Measurements from ENCODE around the gene TRPM1. TPM values are rescaled to one million over a fixed set of nuclear protein-coding genes. Genes with fewer than 3 reads are reported as not detected.

Gene TRPM1
- total RNA-seq, 4 donors from 2014 or later, result not detected

DNA sequence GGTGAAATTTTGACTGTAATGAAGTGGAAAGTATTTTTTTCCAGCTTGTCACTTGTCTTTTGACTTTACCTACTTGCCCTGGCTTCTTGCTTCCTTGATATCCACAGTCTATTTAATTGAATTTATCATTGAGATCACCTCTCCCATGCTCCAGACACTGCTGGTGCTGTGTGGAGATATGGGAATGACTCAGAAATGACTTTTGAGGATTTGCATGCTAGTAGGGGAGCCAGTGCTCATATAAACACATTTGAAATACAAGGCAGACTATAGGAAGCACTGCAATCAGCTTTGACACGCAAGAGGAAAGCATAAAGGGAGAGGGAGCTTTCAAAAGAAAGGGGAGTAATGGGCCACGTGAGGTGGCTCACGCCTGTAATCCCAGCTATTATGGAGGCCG is 7.3 kb upstream of the TRPM1 start:
- Histone ChIP-seq H3K27me3 (peaks cover 10% of the 10 kb centered on the region), H3K36me3 (no peaks in the 10 kb centered on the region), H3K9me3 (peaks cover 0 to 2% (median 0%) of the 10 kb centered on the region in 3 donors), H3K4me1 (no peaks in the 10 kb centered on the region), H3K4me3 (no peak overlapping the region), H3K27ac (no peak overlapping the region)
- ATAC-seq, result no peak
- 80 to 90% methylated on average over 1 to 4 of the region's 4 CpGs for WGBS, 2 donors (ENCODE audit: low coverage in 1 of 2)
- TF ChIP-seq EP300 (IDR thresholded peaks at IDR 0.05) (no peak), POLR2AphosphoS5 (IDR thresholded peaks at IDR 0.05) (no peak), POLR2A (IDR thresholded peaks at IDR 0.05) (no peak)
- TF ChIP-seq, protein P1, sequence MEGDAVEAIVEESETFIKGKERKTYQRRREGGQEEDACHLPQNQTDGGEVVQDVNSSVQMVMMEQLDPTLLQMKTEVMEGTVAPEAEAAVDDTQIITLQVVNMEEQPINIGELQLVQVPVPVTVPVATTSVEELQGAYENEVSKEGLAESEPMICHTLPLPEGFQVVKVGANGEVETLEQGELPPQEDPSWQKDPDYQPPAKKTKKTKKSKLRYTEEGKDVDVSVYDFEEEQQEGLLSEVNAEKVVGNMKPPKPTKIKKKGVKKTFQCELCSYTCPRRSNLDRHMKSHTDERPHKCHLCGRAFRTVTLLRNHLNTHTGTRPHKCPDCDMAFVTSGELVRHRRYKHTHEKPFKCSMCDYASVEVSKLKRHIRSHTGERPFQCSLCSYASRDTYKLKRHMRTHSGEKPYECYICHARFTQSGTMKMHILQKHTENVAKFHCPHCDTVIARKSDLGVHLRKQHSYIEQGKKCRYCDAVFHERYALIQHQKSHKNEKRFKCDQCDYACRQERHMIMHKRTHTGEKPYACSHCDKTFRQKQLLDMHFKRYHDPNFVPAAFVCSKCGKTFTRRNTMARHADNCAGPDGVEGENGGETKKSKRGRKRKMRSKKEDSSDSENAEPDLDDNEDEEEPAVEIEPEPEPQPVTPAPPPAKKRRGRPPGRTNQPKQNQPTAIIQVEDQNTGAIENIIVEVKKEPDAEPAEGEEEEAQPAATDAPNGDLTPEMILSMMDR (IDR thresholded peaks at IDR 0.05), result no peak

DNA sequence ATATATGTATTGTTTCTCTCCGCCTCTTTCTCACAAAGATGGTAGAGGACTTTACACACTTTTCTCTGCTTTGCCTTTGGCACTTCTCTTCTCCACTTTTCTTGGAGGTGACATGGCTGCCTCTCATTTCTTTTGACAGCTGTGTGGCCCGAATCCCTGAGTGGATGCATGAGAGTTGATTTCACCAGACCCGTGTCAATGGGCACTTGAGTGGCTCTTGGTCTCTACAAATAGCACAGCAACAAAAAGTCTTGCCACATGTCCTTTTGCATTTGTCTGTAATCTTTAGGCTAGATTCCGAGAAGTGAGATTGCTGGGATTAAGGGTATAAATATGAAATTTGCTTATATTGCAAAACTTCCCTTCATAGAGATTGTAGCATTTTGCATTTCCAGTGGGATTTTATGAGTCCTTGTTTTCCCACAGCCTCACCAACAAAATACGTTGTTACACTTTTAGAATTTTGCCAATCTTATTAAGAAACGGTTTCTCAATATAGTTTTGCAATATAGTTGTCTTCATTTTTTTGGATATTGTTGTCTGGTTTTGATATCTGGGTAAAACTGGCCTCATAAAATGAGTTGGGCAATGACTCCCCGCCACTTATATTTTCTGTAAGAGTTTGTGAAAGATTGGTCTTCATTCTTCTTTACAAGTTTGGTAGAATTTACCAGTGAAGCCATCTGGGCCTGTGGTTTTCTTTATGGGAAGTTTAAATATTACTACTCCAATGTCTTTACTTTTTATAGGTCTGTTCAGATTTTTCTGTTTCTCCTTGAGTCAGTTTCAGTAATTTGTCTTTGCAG is 5.2 kb upstream of the TRPM1 start:
- TF ChIP-seq POLR2A (IDR thresholded peaks at IDR 0.05) (no peak), EP300 (IDR thresholded peaks at IDR 0.05) (no peak)
- TF ChIP-seq, protein P1 (IDR thresholded peaks at IDR 0.05), result no peak
- Histone ChIP-seq H3K36me3 (no peaks in the 10 kb centered on the region), H3K9me3 (no peaks in the 10 kb centered on the region), H3K4me1 (no peaks in the 10 kb centered on the region), H3K4me3 (no peak overlapping the region), H3K27ac (no peak overlapping the region), H3K27me3 (peaks cover 10% of the 10 kb centered on the region)
- 78 to 82% methylated on average over 6 to 7 of the region's 7 CpGs for WGBS, 2 donors (ENCODE audit: low coverage in 1 of 2)
- no peak for ATAC-seq

DNA sequence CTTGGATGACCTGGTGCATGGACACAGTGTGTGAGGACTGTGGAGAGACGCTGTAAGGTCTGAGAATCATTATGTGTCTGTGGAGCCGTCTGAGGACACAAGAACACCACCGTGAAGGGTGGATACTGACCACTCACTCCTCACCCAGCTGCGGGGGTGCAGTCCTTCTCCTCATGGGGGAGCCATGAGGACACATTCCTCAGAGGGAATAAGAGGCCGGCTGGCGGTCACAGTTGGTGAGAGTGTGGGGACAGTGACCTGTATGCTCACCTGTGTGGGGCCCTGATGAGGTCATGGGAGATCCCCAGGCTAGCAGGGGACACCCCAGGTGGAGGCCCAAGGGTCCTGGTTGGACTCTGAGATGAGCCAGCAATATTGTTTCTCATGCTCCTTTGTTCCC is 2.5 kb upstream of the TRPM1 start:
- H3K9me3 ChIP-seq, result no peaks in the 10 kb centered on the region
- WGBS, 2 donors (ENCODE audit: low coverage in 1 of 2), result 97% methylated on average over 6 of the region's 6 CpGs; no CpG with 5 or more reads in 1 of the 2 donors
- H3K4me3 ChIP-seq, result no peak overlapping the region
- H3K36me3 ChIP-seq, result no peaks in the 10 kb centered on the region
- peaks cover 10% of the 10 kb centered on the region for H3K27me3 ChIP-seq
- no peak for TF ChIP-seq POLR2AphosphoS5 (IDR thresholded peaks at IDR 0.05)
- TF ChIP-seq, protein P1 (IDR thresholded peaks at IDR 0.05), result no peak
- TF ChIP-seq EP300 (IDR thresholded peaks at IDR 0.05), result no peak
- no peak for TF ChIP-seq POLR2A (IDR thresholded peaks at IDR 0.05)
- H3K4me1 ChIP-seq, result no peaks in the 10 kb centered on the region
- no peak for ATAC-seq
- no peak overlapping the region for H3K27ac ChIP-seq

DNA sequence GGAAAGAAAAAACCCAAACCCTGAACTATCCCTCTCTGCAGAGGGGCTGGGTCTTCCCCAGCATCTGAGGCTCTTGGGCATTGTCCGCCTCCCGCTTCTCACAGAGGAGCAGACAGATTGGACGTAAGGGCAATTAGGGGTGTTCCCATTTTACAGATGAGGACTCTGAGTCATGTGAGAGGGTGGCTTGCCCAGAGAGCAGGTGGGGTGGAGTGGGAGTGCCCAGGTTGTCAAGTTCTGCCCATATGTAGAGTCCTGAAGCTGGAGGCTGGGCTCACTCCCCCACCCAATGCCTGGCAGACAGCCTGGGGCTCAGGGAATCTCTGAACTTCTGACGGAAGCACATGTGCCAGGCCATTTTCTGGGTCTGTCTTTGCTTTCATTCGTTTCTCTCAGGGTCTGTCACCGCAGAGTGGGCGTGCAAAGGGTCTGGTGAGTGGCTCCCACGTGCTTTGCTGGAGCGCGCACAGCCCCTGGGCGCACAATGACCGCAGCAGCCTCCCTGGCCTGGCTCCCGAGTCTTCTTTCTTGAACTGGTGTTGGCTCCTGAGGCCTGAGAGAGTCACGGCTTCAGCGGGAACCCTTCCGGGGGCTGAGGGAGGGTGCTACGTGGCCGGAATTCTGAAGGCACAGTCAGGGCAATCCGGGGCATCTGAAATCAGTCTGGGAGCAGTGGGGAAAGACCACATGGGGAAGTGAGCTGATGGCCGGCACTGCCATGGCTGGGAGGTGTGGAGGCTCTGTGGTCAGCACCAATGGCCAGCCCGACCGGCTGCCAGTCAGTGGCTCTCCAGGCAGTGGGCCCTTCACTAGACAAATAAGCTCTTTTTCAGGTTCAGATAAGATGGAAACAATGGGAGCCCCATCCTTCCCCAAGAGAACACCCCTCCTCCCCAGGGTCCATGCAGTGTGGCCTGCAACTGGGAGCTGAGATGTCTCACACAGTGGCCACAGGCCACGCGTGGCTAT is 1.1 kb upstream of the TRPM1 start:
- Histone ChIP-seq H3K4me1 (no peaks in the 10 kb centered on the region), H3K9me3 (no peaks in the 10 kb centered on the region), H3K27ac (no peak overlapping the region), H3K27me3 (peaks cover 3% of the 10 kb centered on the region), H3K4me3 (no peak overlapping the region), H3K36me3 (no peaks in the 10 kb centered on the region)
- TF ChIP-seq, protein P1 (IDR thresholded peaks at IDR 0.05), result no peak
- TF ChIP-seq POLR2AphosphoS5 (IDR thresholded peaks at IDR 0.05) (no peak), POLR2A (IDR thresholded peaks at IDR 0.05) (no peak), EP300 (IDR thresholded peaks at IDR 0.05) (no peak)
- WGBS, 2 donors (ENCODE audit: low coverage in 1 of 2), result 80 to 81% methylated on average over 6 of the region's 24 CpGs
- no peak for ATAC-seq

Measured in gastroesophageal sphincter (tissue), 4 donors.